Skin epidermis (tissue), 12 donors: ENCODE measurements around the gene IGSF9.

ENCODE experiments used
- H3K27ac ChIP-seq, 21 experiments: fragments of 200-600 bp; sonication (generic) in 11 of 21; one replicate each; pipeline ENCODE4 v1.5.0; 2020; ENCODE audit warnings: mild to moderate bottlenecking in 3 of 21, inconsistent platforms in 2 of 21, moderate library complexity in 2 of 21
- H3K4me3 ChIP-seq, 7 experiments: fragments of 200-600 bp; sonication (generic) in 2 of 7; one replicate each; pipeline ENCODE4 v1.5.0; 2020; ENCODE audit warnings: inconsistent platforms in 2 of 7, mild to moderate bottlenecking in 2 of 7, moderate library complexity in 1 of 7

Gene IGSF9

GRCh38 chr1:159924791-159925718 is 20.4 kb downstream of the IGSF9 start, which contains the start of gene TAGLN2:
TSS of gene TAGLN2 (minus strand) at chr1:159925507. CDS start at chr1:159920509, 4,998 bp downstream.
- H3K27ac ChIP-seq = peak within 1 kb of the TSS; percentile 89 to 100 (median 99)
- peak within 1 kb of the TSS; percentile 68 to 100 (median 86) for H3K4me3 ChIP-seq

GRCh38 chr1:159924025-159924790 is 21.2 kb downstream of the IGSF9 start:
- peak overlapping the region; percentile 89 to 100 (median 99) for H3K27ac ChIP-seq

GRCh38 chr1:159923203-159924024 is 22.0 kb downstream of the IGSF9 start:
- Histone ChIP-seq H3K4me3 (peak overlapping the region; percentile 68 to 100 (median 86)), H3K27ac (peak overlapping the region; percentile 89 to 100 (median 99))

More at GRCh38 chr1:159924025-159924790, 21.2 kb downstream of the IGSF9 start:
- peak overlapping the region; percentile 68 to 100 (median 86) for H3K4me3 ChIP-seq

GRCh38 chr1:159922511-159923202 is 22.8 kb downstream of the IGSF9 start:
- Histone ChIP-seq H3K27ac (peak overlapping the region; percentile 55 to 100 (median 99)), H3K4me3 (peak overlapping the region; percentile 68 to 100 (median 86))

- Histone ChIP-seq H3K27ac (peak overlapping the region; percentile 16 to 100 (median 99)), H3K4me3 (peak overlapping the region; percentile 68 to 100 (median 86))
These were observed 23.5 kb downstream of the IGSF9 start for GRCh38 chr1:159921700-159922504.

- Histone ChIP-seq H3K4me3 (peak overlapping the region in 2 of 7 experiments; percentile 71 to 99), H3K27ac (peak overlapping the region in 20 of 21 experiments; percentile 16 to 100 (median 99))
These were observed 24.2 kb downstream of the IGSF9 start for GRCh38 chr1:159921251-159921650.

GRCh38 chr1:159920651-159921050 is 24.8 kb downstream of the IGSF9 start:
- Histone ChIP-seq H3K4me3 (no peak overlapping the region), H3K27ac (peak overlapping the region in 4 of 21 experiments; percentile 32 to 100 (median 99))

- Histone ChIP-seq H3K4me3 (no peak overlapping the region), H3K27ac (peak overlapping the region in 3 of 21 experiments; percentile 29 to 99 (median 35))
These were observed 25.2 kb downstream of the IGSF9 start for GRCh38 chr1:159920202-159920601.

- H3K4me3 ChIP-seq = no peak overlapping the region
- peak overlapping the region in 3 of 21 experiments; percentile 35 to 54 (median 36) for H3K27ac ChIP-seq
These were observed 26.1 kb downstream of the IGSF9 start for GRCh38 chr1:159919236-159919865.

GRCh38 chr1:159918352-159919200 is 26.8 kb downstream of the IGSF9 start:
- H3K27ac ChIP-seq = peak overlapping the region in 7 of 21 experiments; percentile 3 to 47 (median 20)

GRCh38 chr1:159917533-159918351 is 27.7 kb downstream of the IGSF9 start:
- Histone ChIP-seq H3K4me3 (no peak overlapping the region), H3K27ac (peak overlapping the region in 9 of 21 experiments; percentile 2 to 70 (median 37))

More at GRCh38 chr1:159918352-159919200, 26.8 kb downstream of the IGSF9 start:
- no peak overlapping the region for H3K4me3 ChIP-seq

GRCh38 chr1:159916242-159917051 is 29.0 kb downstream of the IGSF9 start:
- Histone ChIP-seq H3K27ac (peak overlapping the region in 14 of 21 experiments; percentile 2 to 70 (median 38)), H3K4me3 (no peak overlapping the region)

- H3K27ac ChIP-seq = peak overlapping the region in 11 of 21 experiments; percentile 15 to 63 (median 34)
- H3K4me3 ChIP-seq = no peak overlapping the region
These were observed 29.7 kb downstream of the IGSF9 start for GRCh38 chr1:159915571-159916241.
